ENCODE data around the gene P2RX6.

DNA sequence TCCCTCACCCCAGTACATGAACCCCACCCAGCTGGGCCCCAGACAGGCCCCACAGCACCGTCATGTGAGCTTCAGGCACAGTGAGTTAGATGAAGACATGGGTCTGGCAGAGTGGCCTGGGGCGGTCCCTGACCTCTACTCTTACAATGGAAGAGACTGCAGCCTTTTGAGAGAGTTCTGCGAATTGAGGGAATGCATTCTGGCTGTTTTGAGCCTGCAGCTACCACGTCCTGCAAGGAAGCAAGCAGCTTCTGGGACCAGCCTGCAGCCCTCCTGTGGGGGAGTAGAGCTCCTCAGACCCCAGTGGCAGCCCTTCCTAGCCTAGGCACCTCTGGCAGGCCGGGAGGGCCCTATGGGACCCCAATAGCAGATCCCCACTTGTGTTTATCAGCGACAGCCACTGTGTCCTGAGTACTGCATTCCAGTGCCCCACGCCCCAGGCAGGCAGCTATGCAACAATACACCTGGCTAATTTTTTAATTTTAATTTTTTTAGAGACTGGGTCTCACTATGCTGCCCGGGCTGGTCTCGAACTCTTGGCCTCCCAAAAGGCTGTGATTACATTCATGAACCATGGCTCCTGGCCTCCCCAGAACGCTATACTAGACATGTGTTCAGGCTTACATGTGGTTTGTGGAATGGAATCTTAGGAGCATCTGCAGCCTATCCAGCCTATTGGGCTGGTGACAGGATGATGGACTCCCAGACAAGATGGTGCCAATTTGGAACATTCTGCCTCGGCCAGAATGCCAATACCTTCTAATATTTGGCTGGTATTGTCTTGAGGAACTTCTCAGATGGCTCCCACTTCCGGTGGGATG is 18.1 kb downstream of the P2RX6 start:
- TF ChIP-seq ZFP3 (CRISPR knock-in tag; IDR thresholded peaks at IDR 0.05), result no peak
- no peak for TF ChIP-seq ZNF565 (CRISPR knock-in tag; conservative IDR thresholded peaks at IDR 0.05; ENCODE audit: low read depth)
- no peak for TF ChIP-seq ARNTL (CRISPR knock-in tag; IDR thresholded peaks at IDR 0.05; ENCODE audit: borderline replicate concordance, low read depth)
- no peak for TF ChIP-seq ZNF8 (CRISPR knock-in tag; IDR thresholded peaks at IDR 0.05)
- no peak for TF ChIP-seq ZFP30 (CRISPR knock-in tag; IDR thresholded peaks at IDR 0.05)
- TF ChIP-seq, protein P1, sequence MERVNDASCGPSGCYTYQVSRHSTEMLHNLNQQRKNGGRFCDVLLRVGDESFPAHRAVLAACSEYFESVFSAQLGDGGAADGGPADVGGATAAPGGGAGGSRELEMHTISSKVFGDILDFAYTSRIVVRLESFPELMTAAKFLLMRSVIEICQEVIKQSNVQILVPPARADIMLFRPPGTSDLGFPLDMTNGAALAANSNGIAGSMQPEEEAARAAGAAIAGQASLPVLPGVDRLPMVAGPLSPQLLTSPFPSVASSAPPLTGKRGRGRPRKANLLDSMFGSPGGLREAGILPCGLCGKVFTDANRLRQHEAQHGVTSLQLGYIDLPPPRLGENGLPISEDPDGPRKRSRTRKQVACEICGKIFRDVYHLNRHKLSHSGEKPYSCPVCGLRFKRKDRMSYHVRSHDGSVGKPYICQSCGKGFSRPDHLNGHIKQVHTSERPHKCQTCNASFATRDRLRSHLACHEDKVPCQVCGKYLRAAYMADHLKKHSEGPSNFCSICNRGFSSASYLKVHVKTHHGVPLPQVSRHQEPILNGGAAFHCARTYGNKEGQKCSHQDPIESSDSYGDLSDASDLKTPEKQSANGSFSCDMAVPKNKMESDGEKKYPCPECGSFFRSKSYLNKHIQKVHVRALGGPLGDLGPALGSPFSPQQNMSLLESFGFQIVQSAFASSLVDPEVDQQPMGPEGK (CRISPR knock-in tag; IDR thresholded peaks at IDR 0.05; ENCODE audit: borderline replicate concordance), result no peak
- TF ChIP-seq, protein P2, sequence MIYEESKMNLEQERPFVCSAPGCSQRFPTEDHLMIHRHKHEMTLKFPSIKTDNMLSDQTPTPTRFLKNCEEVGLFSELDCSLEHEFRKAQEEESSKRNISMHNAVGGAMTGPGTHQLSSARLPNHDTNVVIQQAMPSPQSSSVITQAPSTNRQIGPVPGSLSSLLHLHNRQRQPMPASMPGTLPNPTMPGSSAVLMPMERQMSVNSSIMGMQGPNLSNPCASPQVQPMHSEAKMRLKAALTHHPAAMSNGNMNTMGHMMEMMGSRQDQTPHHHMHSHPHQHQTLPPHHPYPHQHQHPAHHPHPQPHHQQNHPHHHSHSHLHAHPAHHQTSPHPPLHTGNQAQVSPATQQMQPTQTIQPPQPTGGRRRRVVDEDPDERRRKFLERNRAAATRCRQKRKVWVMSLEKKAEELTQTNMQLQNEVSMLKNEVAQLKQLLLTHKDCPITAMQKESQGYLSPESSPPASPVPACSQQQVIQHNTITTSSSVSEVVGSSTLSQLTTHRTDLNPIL (CRISPR knock-in tag; IDR thresholded peaks at IDR 0.05; ENCODE audit: low read depth), result no peak
- TF ChIP-seq, protein P3, sequence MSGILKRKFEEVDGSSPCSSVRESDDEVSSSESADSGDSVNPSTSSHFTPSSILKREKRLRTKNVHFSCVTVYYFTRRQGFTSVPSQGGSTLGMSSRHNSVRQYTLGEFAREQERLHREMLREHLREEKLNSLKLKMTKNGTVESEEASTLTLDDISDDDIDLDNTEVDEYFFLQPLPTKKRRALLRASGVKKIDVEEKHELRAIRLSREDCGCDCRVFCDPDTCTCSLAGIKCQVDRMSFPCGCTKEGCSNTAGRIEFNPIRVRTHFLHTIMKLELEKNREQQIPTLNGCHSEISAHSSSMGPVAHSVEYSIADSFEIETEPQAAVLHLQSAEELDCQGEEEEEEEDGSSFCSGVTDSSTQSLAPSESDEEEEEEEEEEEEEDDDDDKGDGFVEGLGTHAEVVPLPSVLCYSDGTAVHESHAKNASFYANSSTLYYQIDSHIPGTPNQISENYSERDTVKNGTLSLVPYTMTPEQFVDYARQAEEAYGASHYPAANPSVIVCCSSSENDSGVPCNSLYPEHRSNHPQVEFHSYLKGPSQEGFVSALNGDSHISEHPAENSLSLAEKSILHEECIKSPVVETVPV (CRISPR knock-in tag; IDR thresholded peaks at IDR 0.05), result no peak
- TF ChIP-seq PPARA (CRISPR knock-in tag; IDR thresholded peaks at IDR 0.05; ENCODE audit: borderline replicate concordance), result no peak

Data from SK-N-SH treated with all-trans-retinoic acid at 6 μM for 48 hours (cell line).